Transverse colon (tissue), 4 donors: ENCODE results near the gene DNHD1. TPM values are rescaled to one million over a fixed set of nuclear protein-coding genes. Genes with fewer than 3 reads are reported as not detected.

Source experiments
- DNase-seq: peaks from one replicate; pipeline ENCODE4 v3.0.0-alpha.2; 2019
- H3K27ac ChIP-seq, 4 donors: fragments of 200-600 bp; sonication (generic); 2 replicates each; pipeline ENCODE4 v1.5.1; 2016 to 2018; ENCODE audit warnings: inconsistent platforms in 4 of 4
- H3K27me3 ChIP-seq: fragments of 200-600 bp; sonication (generic); 2 replicates; pipeline ENCODE4 v1.5.1; 2017; ENCODE audit warnings: inconsistent platforms
- H3K36me3 ChIP-seq, 4 donors: fragments of 200-600 bp; sonication (generic); 2 replicates each; pipeline ENCODE4 v1.5.1; 2017 to 2019; ENCODE audit warnings: inconsistent platforms in 4 of 4
- H3K4me1 ChIP-seq, 4 donors: fragments of 200-600 bp; sonication (generic); 2 replicates each; pipeline ENCODE4 v1.5.1; 2017 to 2020; ENCODE audit warnings: inconsistent platforms in 4 of 4
- H3K4me3 ChIP-seq, 4 donors: fragments of 200-600 bp; sonication (generic); 1 replicate in 1 of 4; 2 replicates in 3 of 4; pipeline versions ENCODE4 v1.5.1 to v1.6.1; 2017 to 2019; ENCODE audit warnings: inconsistent platforms in 4 of 4
- H3K9me3 ChIP-seq, 2 donors: fragments of 200-600 bp; sonication (generic); 2 replicates each; pipeline ENCODE4 v1.5.1; 2017 to 2019; ENCODE audit warnings: inconsistent platforms in 2 of 2
- EP300 ChIP-seq: sonication (generic); formaldehyde crosslinking; IDR thresholded peaks from one replicate; pipeline ENCODE4 v1.6.1; 2017; ENCODE audit warnings: antibody characterized with exemption, low read depth
- POLR2A ChIP-seq: fragments of 450-650 bp; IDR thresholded peaks from one replicate; pipeline ENCODE4 v1.6.1; 2016; ENCODE audit warnings: antibody characterized with exemption, mild to moderate bottlenecking, moderate library complexity
- POLR2AphosphoS5 ChIP-seq, 3 donors: sonication (generic); formaldehyde crosslinking; IDR thresholded peaks; one replicate each; pipeline ENCODE4 v1.6.1; 2016; ENCODE audit warnings: antibody characterized with exemption in 3 of 3
- WGBS, 2 donors: methylation state at CpG; one replicate each; pipeline ENCODE4 v1.1.5; 2018; ENCODE audit warnings: low coverage in 1 of 2; 5-methylcytosine and 5-hydroxymethylcytosine counted together
- in situ Hi-C, 4 donors: fragments of 200-750 bp; cut with MboI; loops; one replicate each; pipeline versions ENCODE4 v1.15.0 to v1.15.1; 2017; ENCODE audit warnings: low sequenced_read_pairs in 3 of 4, low pct_ligation_motif_present in 1 of 4, low pct_unique_long_range_greater_than_20kb in 1 of 4
- intact Hi-C: fragments of 100-400 bp; cut with DNase I; formaldehyde crosslinking; loops from one replicate; pipeline ENCODE4 v1.15.1; 2023; ENCODE audit warnings: low total_unique reads
- total RNA-seq, 4 donors: library from RNA; depleted of rRNA; stranded (reverse); fragments of >200 nt; gene quantifications; one replicate each; pipeline ENCODE4 v1.1.0, GENCODE V29; 2016
- TF ChIP-seq, protein P1 (sequence below), 5 experiments: fragments of 200-600 bp in 3 of 5; fragments of 450-650 bp in 2 of 5; sonication (generic) in 3 of 5; IDR thresholded peaks; 1 replicate in 2 of 5; 2 replicates in 3 of 5; pipeline ENCODE4 v1.5.1; 2016 to 2017; ENCODE audit warnings: antibody characterized with exemption in 5 of 5, inconsistent platforms in 3 of 5, mild to moderate bottlenecking in 2 of 5, moderate library complexity in 1 of 5

The DNHD1 gene
- total RNA-seq, 4 donors from 2014 or later: 19.3 to 57.5 (median 34.0) TPM

DNA sequence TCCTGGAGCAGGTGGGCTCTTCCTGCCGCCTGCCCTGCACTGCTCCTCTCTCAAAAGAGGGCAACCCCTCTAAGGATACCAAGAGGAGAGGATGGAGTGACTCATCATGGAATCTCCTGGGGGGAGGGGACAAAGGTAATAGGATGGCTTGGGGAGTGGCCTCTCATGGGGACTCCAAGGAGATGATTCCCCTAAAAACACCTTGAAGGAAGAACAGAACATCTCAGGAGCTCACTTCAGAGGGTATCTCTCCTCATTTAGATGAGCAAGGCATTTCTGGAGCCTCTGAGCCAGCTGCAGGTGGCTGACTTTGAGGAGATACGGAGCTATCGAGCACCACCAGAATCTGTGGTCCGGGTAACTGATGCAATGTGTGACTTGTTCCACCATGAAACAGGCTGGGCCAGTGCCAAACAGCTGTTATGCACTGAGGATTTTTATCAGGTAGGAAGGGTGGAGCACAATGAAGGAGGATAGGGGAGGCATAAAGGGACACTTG, 66.1 kb downstream of the DNHD1 start:
- 89 to 92% methylated on average over 2 to 4 of the region's 4 CpGs for WGBS, 2 donors
- H3K4me3 ChIP-seq: no peak overlapping the region
- TF ChIP-seq EP300 (no peak), POLR2A (no peak), POLR2AphosphoS5 (IDR thresholded peaks at IDR 0.05) (no peak)
- TF ChIP-seq, protein P1, sequence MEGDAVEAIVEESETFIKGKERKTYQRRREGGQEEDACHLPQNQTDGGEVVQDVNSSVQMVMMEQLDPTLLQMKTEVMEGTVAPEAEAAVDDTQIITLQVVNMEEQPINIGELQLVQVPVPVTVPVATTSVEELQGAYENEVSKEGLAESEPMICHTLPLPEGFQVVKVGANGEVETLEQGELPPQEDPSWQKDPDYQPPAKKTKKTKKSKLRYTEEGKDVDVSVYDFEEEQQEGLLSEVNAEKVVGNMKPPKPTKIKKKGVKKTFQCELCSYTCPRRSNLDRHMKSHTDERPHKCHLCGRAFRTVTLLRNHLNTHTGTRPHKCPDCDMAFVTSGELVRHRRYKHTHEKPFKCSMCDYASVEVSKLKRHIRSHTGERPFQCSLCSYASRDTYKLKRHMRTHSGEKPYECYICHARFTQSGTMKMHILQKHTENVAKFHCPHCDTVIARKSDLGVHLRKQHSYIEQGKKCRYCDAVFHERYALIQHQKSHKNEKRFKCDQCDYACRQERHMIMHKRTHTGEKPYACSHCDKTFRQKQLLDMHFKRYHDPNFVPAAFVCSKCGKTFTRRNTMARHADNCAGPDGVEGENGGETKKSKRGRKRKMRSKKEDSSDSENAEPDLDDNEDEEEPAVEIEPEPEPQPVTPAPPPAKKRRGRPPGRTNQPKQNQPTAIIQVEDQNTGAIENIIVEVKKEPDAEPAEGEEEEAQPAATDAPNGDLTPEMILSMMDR (IDR thresholded peaks at IDR 0.05): no peak
- no peaks in the 10 kb centered on the region for H3K4me1 ChIP-seq
- H3K36me3 ChIP-seq: no peaks in the 10 kb centered on the region
- H3K9me3 ChIP-seq: no peaks in the 10 kb centered on the region
- DNase-seq: no peak
- H3K27ac ChIP-seq: no peak overlapping the region
- in situ Hi-C loops (no loop called here), intact Hi-C loops (no loop called here)
- H3K27me3 ChIP-seq: no peaks in the 10 kb centered on the region

DNA sequence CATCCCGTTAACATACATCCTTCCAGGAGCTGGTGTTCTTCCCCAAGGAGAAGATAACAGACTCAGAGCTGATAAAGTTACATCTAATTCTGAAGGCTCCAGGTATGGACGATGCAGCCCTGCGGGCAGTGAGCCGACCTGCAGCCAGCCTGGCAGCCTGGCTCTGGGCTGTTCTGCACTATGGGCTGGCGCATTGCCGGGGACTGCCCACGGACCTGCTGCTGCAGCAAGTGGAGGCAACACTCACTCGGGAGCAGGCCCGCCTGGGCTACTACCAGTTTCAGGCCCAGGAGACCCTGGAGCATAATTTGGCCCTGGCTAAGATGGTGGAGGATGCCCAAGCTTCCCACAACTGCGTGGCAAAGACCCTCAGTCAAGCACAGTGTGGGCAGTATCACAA, 66.6 kb downstream of the DNHD1 start:
- H3K4me3 ChIP-seq: no peak overlapping the region
- WGBS, 2 donors: 88% methylated on average over 10 of the region's 10 CpGs; no CpG with 5 or more reads in 1 of the 2 donors
- H3K27me3 ChIP-seq: no peaks in the 10 kb centered on the region
- intact Hi-C loops: no loop called here
- TF ChIP-seq EP300: no peak
- H3K27ac ChIP-seq: no peak overlapping the region
- no peaks in the 10 kb centered on the region for H3K4me1 ChIP-seq
- in situ Hi-C loops: no loop called here
- DNase-seq: no peak
- no peaks in the 10 kb centered on the region for H3K9me3 ChIP-seq
- no peaks in the 10 kb centered on the region for H3K36me3 ChIP-seq

DNA sequence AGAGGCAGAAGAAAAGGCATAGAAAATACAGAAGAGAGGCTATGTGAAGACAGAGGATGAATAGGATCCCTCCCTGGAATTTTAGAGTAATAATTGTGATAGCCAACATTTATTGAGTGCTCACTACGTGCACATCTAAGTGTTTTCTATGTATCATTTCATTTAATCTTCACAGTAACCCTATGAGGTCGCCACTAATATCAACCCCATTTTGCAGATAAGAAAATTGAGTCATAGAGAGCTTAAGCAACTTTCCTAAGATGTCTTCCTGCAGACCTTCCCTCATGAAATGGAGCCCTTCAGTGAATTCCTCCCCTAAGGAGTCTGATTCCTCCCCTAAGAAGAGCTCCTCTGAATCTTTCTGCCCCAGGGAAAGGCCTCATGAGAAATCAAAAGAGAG, 68.2 kb downstream of the DNHD1 start:
- H3K4me1 ChIP-seq: no peaks in the 10 kb centered on the region
- no peak overlapping the region for H3K4me3 ChIP-seq
- intact Hi-C loops: no loop called here
- in situ Hi-C loops: no loop called here
- no peak for DNase-seq
- WGBS, 2 donors: 84 to 92% methylated on average over 2 of the region's 2 CpGs
- H3K36me3 ChIP-seq: no peaks in the 10 kb centered on the region
- H3K9me3 ChIP-seq: no peaks in the 10 kb centered on the region
- H3K27ac ChIP-seq: no peak overlapping the region
- no peaks in the 10 kb centered on the region for H3K27me3 ChIP-seq
- no peak for TF ChIP-seq POLR2AphosphoS5 (IDR thresholded peaks at IDR 0.05)
- TF ChIP-seq POLR2A: no peak
- TF ChIP-seq, protein P1 (IDR thresholded peaks at IDR 0.05): no peak
- TF ChIP-seq EP300: no peak

DNA sequence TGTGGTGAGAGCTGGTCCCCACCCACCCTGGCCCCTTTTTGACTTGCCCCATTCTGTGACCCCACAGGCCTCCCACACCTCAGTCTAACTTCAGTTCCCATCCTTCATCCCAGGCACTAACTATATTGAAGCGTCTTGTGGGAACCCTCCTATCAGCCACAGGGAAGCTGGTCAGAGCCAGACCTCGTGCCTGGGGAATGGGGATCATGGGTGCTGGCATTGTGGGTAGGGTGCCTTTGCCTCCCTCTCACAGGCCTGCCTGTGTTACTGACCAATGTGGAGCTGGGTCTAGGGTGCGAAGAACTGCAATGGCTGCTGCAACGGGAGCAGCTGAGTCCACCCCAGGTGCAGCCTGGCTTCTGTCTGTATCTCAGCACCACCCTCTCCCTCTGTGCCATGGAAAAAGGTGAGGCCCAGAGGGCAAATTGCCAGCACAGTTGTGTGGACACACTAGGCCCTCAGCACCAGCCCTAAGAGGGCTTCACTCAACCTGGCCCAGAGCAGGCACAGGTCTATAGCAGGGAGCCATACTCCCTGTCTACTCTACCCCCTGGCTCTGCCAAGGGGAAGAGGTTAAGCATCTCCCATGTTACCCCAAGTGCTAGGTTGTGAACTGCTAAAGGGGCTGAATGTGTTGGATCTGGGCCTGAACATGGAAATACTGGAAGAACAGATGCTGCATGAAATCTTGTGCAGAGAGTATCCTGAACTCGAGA, 69.1 kb downstream of the DNHD1 start:
- DNase-seq: no peak
- 98 to 100% methylated on average over 1 to 5 of the region's 5 CpGs for WGBS, 2 donors
- in situ Hi-C loops: no loop called here

More for the DNA sequence above, 69.1 kb downstream of the DNHD1 start:
- intact Hi-C loops: no loop called here
- H3K36me3 ChIP-seq: no peaks in the 10 kb centered on the region
- TF ChIP-seq POLR2AphosphoS5 (IDR thresholded peaks at IDR 0.05) (no peak), EP300 (no peak), POLR2A (no peak)
- TF ChIP-seq, protein P1 (IDR thresholded peaks at IDR 0.05): no peak
- no peaks in the 10 kb centered on the region for H3K27me3 ChIP-seq
- H3K9me3 ChIP-seq: no peaks in the 10 kb centered on the region
- no peaks in the 10 kb centered on the region for H3K4me1 ChIP-seq
- no peak overlapping the region for H3K27ac ChIP-seq
- no peak overlapping the region for H3K4me3 ChIP-seq
